Neural cell (in vitro differentiated cells): Measurements from ENCODE around the gene ARL14EPL.

Experiments used
- CTCF ChIP-seq: fragments of 450-650 bp; IDR thresholded peaks from 2 replicates; pipeline ENCODE4 v1.5.1; 2014; ENCODE audit warnings: antibody characterized with exemption, mild to moderate bottlenecking, moderate library complexity; ENCODE audit not compliant: poor library complexity, severe bottlenecking
- EZH2 ChIP-seq: fragments of 200-600, 300-800 bp; shearing (Covaris generic), sonication (generic); IDR thresholded peaks from 2 replicates; pipeline ENCODE4 v1.6.1; 2014; ENCODE audit warnings: antibody characterized with exemption, low read length, borderline replicate concordance, mild to moderate bottlenecking; ENCODE audit not compliant: insufficient read depth, poor library complexity, severe bottlenecking
- MXI1 ChIP-seq: fragments of 450-650 bp; conservative IDR thresholded peaks from 2 replicates; pipeline ENCODE4 v1.6.1; 2014; ENCODE audit warnings: antibody characterized with exemption, mild to moderate bottlenecking; ENCODE audit not compliant: poor library complexity, severe bottlenecking
- POLR2AphosphoS5 ChIP-seq: IDR thresholded peaks from 2 replicates; pipeline ENCODE4 v1.6.1; 2012
- RAD21 ChIP-seq: fragments of 450-650 bp; conservative IDR thresholded peaks from 2 replicates; pipeline ENCODE4 v1.6.1; 2014; ENCODE audit warnings: antibody characterized with exemption, mild to moderate bottlenecking, moderate library complexity
- REST ChIP-seq: IDR thresholded peaks from 2 replicates; pipeline ENCODE4 v1.6.1; 2012; ENCODE audit warnings: borderline replicate concordance
- TAF1 ChIP-seq: IDR thresholded peaks from 2 replicates; pipeline ENCODE4 v1.6.1; 2012; ENCODE audit warnings: low read depth

GRCh38 chr5:116023619-116024018, 8.7 kb upstream of the ARL14EPL start:
- TF ChIP-seq TAF1, result no peak
- no peak for TF ChIP-seq CTCF
- TF ChIP-seq REST, result no peak
- no peak for TF ChIP-seq RAD21
- TF ChIP-seq EZH2, result no peak
- no peak for TF ChIP-seq MXI1
- TF ChIP-seq POLR2AphosphoS5, result no peak
